GM18870 (cell line): ENCODE results near the gene TNS3.

Experiments used
- ATAC-seq: cut with Tn5 transposase; IDR thresholded peaks from one replicate; pipeline ENCODE4 v1.9.1; 2021; ENCODE audit warnings: moderate library complexity; ENCODE audit not compliant: unreplicated experiment

Gene TNS3

GRCh38 chr7:47376991-47377616 is 204.8 kb downstream of the TNS3 start:
- no peak for ATAC-seq

GRCh38 chr7:47375121-47375938 is 206.6 kb downstream of the TNS3 start:
- ATAC-seq, result no peak

GRCh38 chr7:47374538-47374937 is 207.4 kb downstream of the TNS3 start:
- ATAC-seq, result no peak

GRCh38 chr7:47373871-47374451 is 207.9 kb downstream of the TNS3 start:
- no peak for ATAC-seq

- no peak for ATAC-seq
Measured at GRCh38 chr7:47371733-47372368, 210.1 kb downstream of the TNS3 start.

- ATAC-seq, result no peak
Measured at GRCh38 chr7:47371317-47371716, 210.6 kb downstream of the TNS3 start.

GRCh38 chr7:47370461-47371042 is 211.4 kb downstream of the TNS3 start:
- ATAC-seq, result no peak

GRCh38 chr7:47369736-47370135 is 212.2 kb downstream of the TNS3 start:
- no peak for ATAC-seq

- ATAC-seq, result no peak
Measured at GRCh38 chr7:47368190-47368812, 213.6 kb downstream of the TNS3 start.

GRCh38 chr7:47367369-47367768 is 214.5 kb downstream of the TNS3 start:
- no peak for ATAC-seq

GRCh38 chr7:47366960-47367359 is 215.0 kb downstream of the TNS3 start:
- no peak for ATAC-seq

- ATAC-seq, result no peak
Measured at GRCh38 chr7:47366211-47366610, 215.7 kb downstream of the TNS3 start.

- ATAC-seq, result no peak
Measured at GRCh38 chr7:47362984-47363383, 218.9 kb downstream of the TNS3 start.

- ATAC-seq, result no peak
Measured at GRCh38 chr7:47361746-47362215, 220.1 kb downstream of the TNS3 start.

GRCh38 chr7:47361236-47361635 is 220.7 kb downstream of the TNS3 start:
- no peak for ATAC-seq

GRCh38 chr7:47360301-47360900 is 221.5 kb downstream of the TNS3 start:
- ATAC-seq, result no peak

- ATAC-seq, result no peak
Measured at GRCh38 chr7:47358944-47359588, 222.8 kb downstream of the TNS3 start.

- ATAC-seq, result no peak
Measured at GRCh38 chr7:47358357-47358756, 223.6 kb downstream of the TNS3 start.

- no peak for ATAC-seq
Measured at GRCh38 chr7:47357863-47358262, 224.0 kb downstream of the TNS3 start.

- ATAC-seq, result no peak
Measured at GRCh38 chr7:47357361-47357760, 224.6 kb downstream of the TNS3 start.
